ENCODE data around the gene DIPK1B.

Gene DIPK1B

GRCh38 chr9:136720251-136720897 lies 8.0 kb downstream of the DIPK1B start:
- DNase-seq, result no peak

DNA sequence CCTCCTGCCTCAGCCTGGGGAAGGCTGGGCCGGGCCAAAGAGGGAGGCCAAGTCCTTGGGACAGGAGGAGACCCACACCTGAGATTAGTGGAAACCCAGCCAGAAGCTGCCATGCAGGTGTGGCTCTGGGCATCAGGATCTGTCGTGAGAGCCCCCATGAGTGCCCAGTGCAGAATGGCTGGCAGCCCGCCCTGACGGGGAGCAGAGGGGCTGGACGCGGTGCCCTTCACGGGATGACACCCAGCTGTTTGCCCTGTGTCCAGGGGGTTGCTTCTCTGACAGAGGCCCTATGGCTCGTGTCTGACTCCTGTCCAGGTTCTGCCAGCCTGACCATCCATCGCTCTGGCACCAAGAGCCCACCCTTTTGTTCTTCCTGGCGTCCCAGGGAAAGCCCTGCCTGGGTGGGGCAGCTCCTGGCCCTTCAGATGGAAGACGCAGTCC lies 8.5 kb downstream of the DIPK1B start:
- no peak for DNase-seq

DNA sequence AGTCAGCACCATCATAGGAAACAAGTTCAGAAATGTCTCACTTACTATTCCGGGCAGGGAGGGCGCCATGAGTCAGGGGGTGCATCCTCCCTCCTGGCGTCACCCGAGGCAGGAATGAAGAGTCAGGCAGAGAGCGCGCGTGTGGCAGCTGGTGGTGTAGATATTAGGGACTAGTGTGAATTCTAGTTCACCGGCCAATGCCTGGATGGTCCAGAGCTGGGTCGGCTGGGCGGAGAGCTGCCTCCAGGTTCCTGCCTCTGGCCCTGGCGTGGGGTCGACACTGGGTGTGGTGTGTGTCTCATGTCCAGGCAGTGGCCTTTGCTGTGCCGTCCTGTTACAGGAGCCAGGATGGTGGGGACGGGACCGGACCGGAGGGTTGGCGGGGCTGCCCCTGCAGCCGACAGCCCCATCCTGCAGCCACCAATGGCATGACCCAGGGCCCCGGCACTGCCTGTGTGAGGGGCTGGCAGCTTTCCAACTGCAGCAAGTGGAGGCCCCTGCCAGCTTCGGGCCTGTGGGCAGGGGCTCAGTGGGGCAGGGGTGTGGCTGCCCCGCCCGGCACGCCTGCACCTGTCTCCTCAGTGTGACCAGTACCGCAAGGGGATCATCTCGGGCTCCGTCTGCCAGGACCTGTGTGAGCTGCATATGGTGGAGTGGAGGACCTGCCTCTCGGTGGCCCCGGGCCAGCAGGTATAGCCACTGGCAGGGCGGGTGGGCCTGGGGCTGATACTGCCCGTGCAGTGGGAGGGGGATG lies 9.1 kb downstream of the DIPK1B start:
- DNase-seq, result peak in 2 of 14 donors; percentile 29 to 54

- no peak for DNase-seq
Measured at GRCh38 chr9:136722093-136722968, 10.0 kb downstream of the DIPK1B start.

DNA sequence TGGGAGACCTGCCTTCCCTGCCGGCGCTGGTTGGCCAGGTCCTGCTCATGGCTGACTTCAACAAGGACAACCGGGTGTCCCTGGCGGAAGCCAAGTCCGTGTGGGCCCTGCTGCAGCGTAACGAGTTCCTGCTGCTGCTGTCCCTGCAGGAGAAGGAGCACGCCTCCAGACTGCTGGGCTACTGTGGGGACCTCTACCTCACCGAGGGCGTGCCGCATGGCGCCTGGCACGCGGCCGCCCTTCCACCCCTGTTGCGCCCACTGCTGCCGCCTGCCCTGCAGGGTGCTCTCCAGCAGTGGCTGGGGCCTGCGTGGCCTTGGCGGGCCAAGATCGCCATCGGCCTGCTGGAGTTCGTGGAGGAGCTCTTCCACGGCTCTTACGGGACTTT lies 10.6 kb downstream of the DIPK1B start:
- DNase-seq, result peak in 1 of 14 donors; percentile 57

GRCh38 chr9:136723362-136723976 lies 11.1 kb downstream of the DIPK1B start:
- no peak for DNase-seq

GRCh38 chr9:136723989-136724388 lies 11.6 kb downstream of the DIPK1B start:
- DNase-seq, result no peak

- DNase-seq, result no peak
Measured at GRCh38 chr9:136724772-136725171, 12.4 kb downstream of the DIPK1B start.

DNA sequence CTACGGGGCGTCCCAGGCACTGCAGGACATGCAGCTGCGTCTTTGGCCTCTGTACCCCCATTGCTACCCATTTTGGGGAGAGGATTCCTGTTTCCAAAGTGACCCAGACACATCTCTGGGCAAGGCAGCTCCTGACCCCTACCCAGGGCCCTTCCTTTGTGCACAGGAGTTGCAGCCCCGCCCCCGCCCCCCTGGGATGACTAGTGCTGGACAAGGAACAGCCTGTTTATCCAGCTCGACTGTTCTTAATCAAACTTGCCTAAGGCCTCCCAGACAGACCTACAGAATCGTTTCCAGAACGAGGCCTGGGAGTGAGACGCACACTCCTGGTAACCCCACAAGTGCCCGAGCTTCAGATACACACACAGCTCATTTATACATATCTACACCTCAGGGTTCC lies 13.2 kb downstream of the DIPK1B start:
- no peak for DNase-seq

- DNase-seq, result no peak
Measured at GRCh38 chr9:136726118-136726517, 13.7 kb downstream of the DIPK1B start.

DNA sequence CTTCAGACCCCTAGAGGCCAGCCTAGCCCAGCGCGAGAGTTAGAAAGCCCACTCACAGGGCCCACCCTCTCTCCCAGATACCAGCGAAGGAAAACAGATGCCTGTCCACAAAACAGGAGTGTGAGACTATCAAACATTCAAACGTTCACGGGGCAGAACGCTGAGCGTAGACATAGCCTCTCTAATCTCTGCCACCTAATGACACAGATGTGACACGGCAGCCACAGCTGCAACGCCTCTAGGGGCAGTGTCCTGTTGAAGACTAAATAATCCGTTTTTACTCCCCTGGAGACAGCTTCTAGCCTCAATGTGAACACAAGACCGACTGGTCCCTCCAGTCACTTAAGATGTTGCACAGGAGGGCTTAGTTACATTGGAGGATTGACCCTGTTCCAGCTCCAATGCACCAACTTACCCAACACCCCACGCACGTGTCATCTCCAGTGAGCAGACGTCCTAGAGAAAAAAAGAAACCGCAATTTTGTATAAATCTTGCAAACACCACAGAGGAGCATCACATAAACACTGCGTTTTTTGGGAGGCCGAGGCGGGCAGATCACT lies 14.3 kb downstream of the DIPK1B start:
- DNase-seq, result no peak

GRCh38 chr9:136728080-136728547 lies 15.7 kb downstream of the DIPK1B start:
- DNase-seq, result peak; percentile 40 to 90 (median 77)

GRCh38 chr9:136728548-136729123 lies 16.3 kb downstream of the DIPK1B start:
- DNase-seq, result peak in 1 of 14 donors; percentile 53

DNA sequence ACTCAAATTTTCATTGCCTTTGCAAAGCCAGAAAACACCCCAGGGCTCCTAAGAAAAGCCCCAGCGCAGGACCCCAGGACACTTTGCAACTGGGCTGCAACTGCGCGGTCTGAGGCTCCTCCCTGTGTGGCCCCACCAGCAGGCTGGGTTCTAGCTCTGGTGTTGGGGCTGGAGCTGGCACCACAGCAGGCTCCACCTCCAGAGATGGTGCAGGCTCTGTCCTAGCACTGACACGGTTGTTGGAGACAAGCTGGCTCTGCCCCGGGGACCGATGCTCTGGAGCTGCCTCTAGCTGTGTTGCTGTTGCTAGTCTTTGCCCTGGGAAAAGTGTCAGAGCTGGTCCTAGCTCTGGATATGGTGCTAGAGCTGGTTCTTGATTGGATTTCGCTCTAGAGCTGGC lies 16.8 kb downstream of the DIPK1B start:
- DNase-seq, result no peak

- DNase-seq, result no peak
Measured at GRCh38 chr9:136729926-136730325, 17.6 kb downstream of the DIPK1B start.

- DNase-seq, result no peak
Measured at GRCh38 chr9:136732444-136733178, 20.2 kb downstream of the DIPK1B start.

DNA sequence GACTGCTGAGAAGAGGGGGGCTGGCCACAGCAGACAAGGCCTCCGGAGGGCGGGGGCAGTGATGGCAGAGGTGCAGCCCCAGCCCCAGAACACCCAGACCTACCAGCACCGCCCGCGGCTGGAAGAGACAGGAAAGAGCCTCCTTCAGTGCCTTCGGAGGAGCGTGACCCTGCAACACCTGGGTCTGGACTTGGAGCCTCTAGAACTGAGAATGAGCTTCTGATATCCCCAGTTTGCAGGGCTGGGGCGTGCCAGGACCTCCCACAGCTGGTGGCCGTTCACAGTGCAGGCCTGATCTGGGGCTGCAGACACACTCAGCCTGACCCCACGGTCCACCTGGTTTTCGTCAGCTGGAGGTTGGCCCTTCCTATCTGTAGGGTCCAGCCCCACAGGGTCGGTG lies 21.2 kb downstream of the DIPK1B start:
- no peak for DNase-seq

- no peak for DNase-seq
Measured at GRCh38 chr9:136734837-136735496, 22.6 kb downstream of the DIPK1B start.

DNA sequence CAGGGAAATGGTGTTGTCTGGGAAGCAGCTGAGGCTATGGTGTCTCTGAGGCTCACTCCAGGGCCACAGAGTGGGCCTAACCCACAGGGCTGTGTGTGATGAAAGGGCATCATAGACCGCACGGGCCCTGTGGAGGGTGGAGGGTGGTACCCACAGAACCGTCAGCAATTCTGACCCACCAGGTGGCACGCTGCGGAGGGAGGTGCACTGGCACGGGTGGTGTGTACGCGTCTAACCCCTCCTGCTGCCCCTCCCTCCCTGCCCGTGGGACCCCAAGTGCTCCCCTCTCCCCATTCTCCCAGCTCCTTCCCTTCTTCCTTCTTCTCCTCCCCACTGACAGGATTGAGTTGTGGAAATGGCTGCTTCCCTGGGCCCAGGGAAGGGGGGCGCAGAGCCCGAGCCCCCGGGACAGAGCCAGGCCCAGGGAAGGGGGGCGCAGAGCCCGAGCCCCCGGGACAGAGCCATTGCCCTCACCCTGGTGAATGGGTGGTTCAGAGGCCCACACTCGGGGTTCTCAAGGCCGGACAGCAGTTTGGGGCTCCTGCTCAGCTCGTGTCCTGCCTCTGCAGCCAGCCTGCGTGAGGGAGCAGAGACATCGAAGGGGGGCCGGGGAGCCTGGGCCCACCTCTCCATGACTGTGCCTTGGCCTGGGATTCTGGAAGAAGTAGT lies 23.6 kb downstream of the DIPK1B start:
- no peak for DNase-seq

DNA sequence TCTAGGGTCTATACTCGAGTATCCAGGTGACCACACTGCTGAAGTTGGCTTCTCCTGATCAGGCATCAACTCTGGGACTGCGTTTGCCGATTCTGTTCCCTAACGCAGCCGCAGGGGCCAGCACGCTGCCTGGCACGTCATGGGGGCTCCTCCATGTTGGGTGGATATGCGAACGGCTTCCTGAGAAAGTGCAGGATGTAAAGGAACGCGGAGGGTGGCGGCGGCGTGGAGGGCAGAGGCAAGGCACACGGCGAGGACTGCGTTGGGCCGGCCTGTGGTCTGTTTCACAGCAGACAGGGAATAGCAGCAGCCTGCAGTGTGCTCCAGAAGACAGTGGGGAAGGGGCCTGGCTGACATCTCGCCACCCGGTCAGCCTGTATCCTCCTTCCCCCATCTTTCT lies 26.6 kb downstream of the DIPK1B start:
- DNase-seq, result no peak
